K562 (cell line): ENCODE measurements around the gene AGPAT1. TPM values are rescaled to one million over a fixed set of nuclear protein-coding genes. Genes with fewer than 3 reads are reported as not detected.

Source experiments
- ARID4B ChIP-seq: sonication (generic); formaldehyde crosslinking; IDR thresholded peaks from 2 replicates; pipeline ENCODE4 v1.8.0; 2022; ENCODE audit warnings: mild to moderate bottlenecking, missing genetic modification reagents
- ATF7 ChIP-seq: fragments of 450-650 bp; IDR thresholded peaks from 2 replicates; pipeline ENCODE4 v1.7.1; 2014; ENCODE audit warnings: mild to moderate bottlenecking, moderate library complexity
- CC2D1A ChIP-seq: fragments of 450-650 bp; IDR thresholded peaks from 2 replicates; pipeline ENCODE4 v1.6.1; 2017; ENCODE audit warnings: mild to moderate bottlenecking
- EHMT2 ChIP-seq: fragments of 450-650 bp; IDR thresholded peaks from 2 replicates; pipeline ENCODE4 v1.6.1; 2018; ENCODE audit warnings: antibody characterized with exemption
- EP300 ChIP-seq: IDR thresholded peaks from 2 replicates; pipeline ENCODE4 v1.6.1; 2012; ENCODE audit warnings: low read length, improper control_type of control experiment
- HCFC1 ChIP-seq: IDR thresholded peaks from 2 replicates; pipeline ENCODE4 v1.6.1; 2012; ENCODE audit warnings: low read depth, low read length, improper control_type of control experiment
- PURB ChIP-seq: sonication (generic); formaldehyde crosslinking; IDR thresholded peaks from 2 replicates; pipeline ENCODE4 v1.9.0; 2021; ENCODE audit warnings: low read depth, mild to moderate bottlenecking, missing genetic modification reagents
- RB1 ChIP-seq: fragments of 450-650 bp; IDR thresholded peaks from 2 replicates; pipeline ENCODE4 v1.6.1; 2017; ENCODE audit warnings: low read depth, mild to moderate bottlenecking
- RNF219 ChIP-seq: fragments of 250-450 bp; sonication (Bioruptor Pico); IDR thresholded peaks from 2 replicates; pipeline ENCODE4 v1.5.0; 2022; ENCODE audit warnings: mild to moderate bottlenecking
- SAFB2 ChIP-seq: fragments of 200-400 bp; formaldehyde crosslinking; IDR thresholded peaks from 2 replicates; pipeline ENCODE4 v1.6.1; 2018; ENCODE audit warnings: borderline replicate concordance, low read length, low read depth, moderate library complexity; ENCODE audit not compliant: severe bottlenecking
- SMC3 ChIP-seq: conservative IDR thresholded peaks from 2 replicates; pipeline ENCODE4 v1.6.1; 2011; ENCODE audit warnings: low read depth, low read length, improper control_type of control experiment; ENCODE audit not compliant: insufficient read depth
- TEAD4 ChIP-seq, 2 experiments: sonication (generic) in 1 of 2; formaldehyde crosslinking in 1 of 2; IDR thresholded peaks; 2 replicates each; pipeline versions ENCODE4 v1.6.1 to v1.8.0; 2012 to 2022; ENCODE audit warnings: borderline replicate concordance in 1 of 2, inconsistent platforms in 1 of 2, low read length in 1 of 2, mild to moderate bottlenecking in 1 of 2, missing genetic modification reagents in 1 of 2
- TOE1 ChIP-seq, 2 experiments: fragments of 450-650 bp in 1 of 2; sonication (generic) in 1 of 2; formaldehyde crosslinking in 1 of 2; IDR thresholded peaks; 2 replicates each; pipeline versions ENCODE4 v1.7.1 to v1.8.0; 2016 to 2022; ENCODE audit warnings: borderline replicate concordance in 2 of 2, mild to moderate bottlenecking in 2 of 2, antibody characterized with exemption in 1 of 2, inconsistent platforms in 1 of 2, low read depth in 1 of 2, missing genetic modification reagents in 1 of 2, moderate library complexity in 1 of 2
- YY1 ChIP-seq, 3 experiments: IDR thresholded peaks; 2 replicates each; pipeline ENCODE4 v1.6.1; 2011; ENCODE audit warnings: low read length in 2 of 3, mild to moderate bottlenecking in 2 of 3, moderate library complexity in 2 of 3, borderline replicate concordance in 1 of 3, control low read depth in 1 of 3, low read depth in 1 of 3; ENCODE audit not compliant: insufficient read depth in 3 of 3, insufficient replicate concordance in 2 of 3, control insufficient read depth in 1 of 3, insufficient read length in 1 of 3; ENCODE audit errors: extremely low read depth in 1 of 3
- ZNF140 ChIP-seq: fragments of 250-450 bp; sonication (Bioruptor Pico); IDR thresholded peaks from 2 replicates; pipeline ENCODE4 v1.8.0; 2021; ENCODE audit warnings: moderate library complexity, mild to moderate bottlenecking, inconsistent platforms
- ZNF384 ChIP-seq: IDR thresholded peaks from 2 replicates; pipeline ENCODE4 v1.6.1; 2012; ENCODE audit warnings: low read depth, low read length, improper control_type of control experiment
- polyA plus RNA-seq, 8 experiments: library from polyadenylated mRNA; depleted of rRNA in 4 of 8; stranded (reverse) in 5 of 8; unstranded in 3 of 8; fragments of >200 nt; fragmentation: Nextera tagmentation in 2 of 8; fragmentation: Illumina TruSeq in 1 of 8; extraction: Ambion mirVana in 2 of 8; extraction: Trizol in 1 of 8; gene quantifications; 2 replicates each; pipeline versions ENCODE4 v1.2.1 to v1.2.3, GENCODE V29; 2011 to 2014; ENCODE audit warnings: inconsistent platforms in 1 of 8, missing spikeins in 1 of 8
- total RNA-seq, 7 experiments: library from RNA; depleted of rRNA in 6 of 7; stranded (reverse); fragments of >200 nt in 6 of 7; fragmentation: Illumina TruSeq in 2 of 7; extraction: Trizol in 2 of 7; gene quantifications; 2 replicates each; pipeline versions ENCODE4 v1.2.1 to v1.2.3, GENCODE V29; 2011 to 2021; ENCODE audit warnings: low replicate concordance in 1 of 7
- TF ChIP-seq, protein P1 (sequence below): fragments of 450-650 bp; IDR thresholded peaks from 2 replicates; pipeline ENCODE4 v1.6.1; 2016

The AGPAT1 gene
- total and polyA plus RNA-seq, 9 of the 15 experiments (the other 6 are each of a cell fraction or from before 2014, with no cell fraction given), result 37.9 to 176 (median 69.4) TPM

- no peak; the same call in 1 of the 2 replicates for TF ChIP-seq TEAD4 (IDR thresholded peaks at IDR 0.05; ENCODE audit: low read length)
- 0 out of 2 replicates have a peak, but pooled peaks have one; percentile 31 for TF ChIP-seq TEAD4 (CRISPR knock-in tag; IDR thresholded peaks at IDR 0.05; ENCODE audit: borderline replicate concordance)
- TF ChIP-seq EP300, result 0 out of 2 replicates have a peak, but pooled peaks have one; percentile 7
- TF ChIP-seq ZNF384, result peak; percentile 28; the same call in 1 of the 2 replicates
- TF ChIP-seq TOE1 (IDR thresholded peaks at IDR 0.05; ENCODE audit: borderline replicate concordance), result no peak
- TF ChIP-seq TOE1 (CRISPR knock-in tag; IDR thresholded peaks at IDR 0.05; ENCODE audit: borderline replicate concordance, low read depth), result peak; percentile 44; the same call in 1 of the 2 replicates
- TF ChIP-seq CC2D1A, result peak; percentile 78
- TF ChIP-seq PURB, result no peak
- TF ChIP-seq, protein P1, sequence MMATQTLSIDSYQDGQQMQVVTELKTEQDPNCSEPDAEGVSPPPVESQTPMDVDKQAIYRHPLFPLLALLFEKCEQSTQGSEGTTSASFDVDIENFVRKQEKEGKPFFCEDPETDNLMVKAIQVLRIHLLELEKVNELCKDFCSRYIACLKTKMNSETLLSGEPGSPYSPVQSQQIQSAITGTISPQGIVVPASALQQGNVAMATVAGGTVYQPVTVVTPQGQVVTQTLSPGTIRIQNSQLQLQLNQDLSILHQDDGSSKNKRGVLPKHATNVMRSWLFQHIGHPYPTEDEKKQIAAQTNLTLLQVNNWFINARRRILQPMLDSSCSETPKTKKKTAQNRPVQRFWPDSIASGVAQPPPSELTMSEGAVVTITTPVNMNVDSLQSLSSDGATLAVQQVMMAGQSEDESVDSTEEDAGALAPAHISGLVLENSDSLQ, result peak; percentile 30; the same call in 1 of the 2 replicates
- peak; percentile 24; the same call in 1 of the 2 replicates for TF ChIP-seq HCFC1
- TF ChIP-seq SMC3, result peak; percentile 99
- no peak for TF ChIP-seq ZNF140 (CRISPR knock-in tag)
- TF ChIP-seq SAFB2, result no peak
- TF ChIP-seq ARID4B (CRISPR knock-in tag), result peak; percentile 55; the same call in 1 of the 2 replicates
- peak in 2 of 3 experiments; percentile 47 to 57 for TF ChIP-seq YY1 (IDR thresholded peaks at IDR 0.05; ENCODE audit: borderline replicate concordance in 1 of 3, control insufficient read depth in 1 of 3, extremely low read depth in 1 of 3, insufficient read depth in 3 of 3, insufficient read length in 1 of 3, insufficient replicate concordance in 2 of 3, low read depth in 1 of 3, low read length in 2 of 3)
- TF ChIP-seq ATF7, result peak; percentile 41; the same call in 1 of the 2 replicates
- no peak for TF ChIP-seq RNF219 (CRISPR knock-in tag)
- peak; percentile 26; the same call in 1 of the 2 replicates for TF ChIP-seq EHMT2
- peak; percentile 85 for TF ChIP-seq RB1
Measured at GRCh38 chr6:32118782-32119628, 56.9 kb downstream of the AGPAT1 start (continued).
